ENCODE results near the gene LENG9. TPM values are rescaled to one million over a fixed set of nuclear protein-coding genes. Genes with fewer than 3 reads are reported as not detected.

The LENG9 gene
- total RNA-seq, 1 experiment from 2014 or later: 5.1 TPM

DNA sequence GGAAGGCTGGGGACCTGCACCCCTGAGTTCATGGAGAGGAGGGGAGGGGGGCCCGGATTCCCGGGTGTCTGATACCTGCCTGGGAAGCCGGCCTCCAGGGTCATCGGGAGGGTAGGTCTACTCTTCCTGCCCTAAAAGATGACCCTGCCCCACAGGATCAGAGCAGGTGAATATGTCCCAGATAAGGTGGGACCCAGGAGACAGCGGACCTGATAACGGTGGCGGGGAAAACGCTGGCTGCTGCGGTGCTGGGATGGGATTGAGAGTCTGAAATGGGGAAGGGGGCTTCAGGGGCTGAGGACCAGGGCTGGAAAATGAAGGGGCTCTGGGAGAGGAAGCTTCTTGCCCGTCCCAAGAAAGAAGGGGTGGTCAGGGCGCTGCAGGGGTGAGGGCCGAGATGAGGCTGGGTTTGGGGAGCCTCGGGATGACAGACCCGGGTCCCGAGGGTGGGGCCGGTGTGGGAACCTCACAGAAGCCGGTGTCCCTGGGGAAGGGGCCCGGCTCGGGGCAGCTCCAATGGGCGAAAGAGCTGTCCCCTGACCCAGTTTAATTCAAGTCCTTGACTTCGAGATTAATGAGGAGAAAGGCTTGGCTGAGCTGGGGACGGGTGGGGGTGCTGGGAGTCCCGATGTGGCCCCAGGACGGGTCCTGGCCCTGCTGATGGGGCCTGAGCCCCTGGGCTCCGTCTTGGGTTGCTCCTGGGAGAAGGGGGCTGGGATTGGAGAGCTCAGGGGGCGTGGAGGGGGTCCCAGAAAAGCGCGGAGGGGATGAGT, 47.5 kb downstream of the LENG9 start:
- H3K4me3 ChIP-seq (ENCODE audit: low read depth in 2 of 2, low read length in 2 of 2): no peak overlapping the region
- no peaks in the 10 kb centered on the region for H3K9me3 ChIP-seq (ENCODE audit: control insufficient read depth, insufficient read depth, low read depth, low read length)
- H3K4me1 ChIP-seq (ENCODE audit: control insufficient read depth, insufficient read depth, low read length): peaks cover 11% of the 10 kb centered on the region
- 0 out of 2 replicates have a peak, but pooled peaks cover 2% of the 10 kb centered on the region for H3K27me3 ChIP-seq (ENCODE audit: control insufficient read depth, insufficient read depth, low read length)
- ATAC-seq (no peak; the same call in 1 of the 2 replicates), DNase-seq (ENCODE audit: low read depth, low spot score) (no peak)
- POLR2A ChIA-PET: interaction anchor here (1.1 kb wide), 1 partner anchor 8 kb away, joined by 3 read pairs; no protein-coding TSS in a partner anchor
- no peak overlapping the region for H3K27ac ChIP-seq (ENCODE audit: low read length)
- TF ChIP-seq, protein P1, sequence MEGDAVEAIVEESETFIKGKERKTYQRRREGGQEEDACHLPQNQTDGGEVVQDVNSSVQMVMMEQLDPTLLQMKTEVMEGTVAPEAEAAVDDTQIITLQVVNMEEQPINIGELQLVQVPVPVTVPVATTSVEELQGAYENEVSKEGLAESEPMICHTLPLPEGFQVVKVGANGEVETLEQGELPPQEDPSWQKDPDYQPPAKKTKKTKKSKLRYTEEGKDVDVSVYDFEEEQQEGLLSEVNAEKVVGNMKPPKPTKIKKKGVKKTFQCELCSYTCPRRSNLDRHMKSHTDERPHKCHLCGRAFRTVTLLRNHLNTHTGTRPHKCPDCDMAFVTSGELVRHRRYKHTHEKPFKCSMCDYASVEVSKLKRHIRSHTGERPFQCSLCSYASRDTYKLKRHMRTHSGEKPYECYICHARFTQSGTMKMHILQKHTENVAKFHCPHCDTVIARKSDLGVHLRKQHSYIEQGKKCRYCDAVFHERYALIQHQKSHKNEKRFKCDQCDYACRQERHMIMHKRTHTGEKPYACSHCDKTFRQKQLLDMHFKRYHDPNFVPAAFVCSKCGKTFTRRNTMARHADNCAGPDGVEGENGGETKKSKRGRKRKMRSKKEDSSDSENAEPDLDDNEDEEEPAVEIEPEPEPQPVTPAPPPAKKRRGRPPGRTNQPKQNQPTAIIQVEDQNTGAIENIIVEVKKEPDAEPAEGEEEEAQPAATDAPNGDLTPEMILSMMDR (IDR thresholded peaks at IDR 0.05): no peak
- TF ChIP-seq POLR2AphosphoS5 (IDR thresholded peaks at IDR 0.05; ENCODE audit: low read depth, low read length) (no peak), SIN3A (IDR thresholded peaks at IDR 0.05; ENCODE audit: borderline replicate concordance, insufficient read depth, low read depth, low read length) (no peak), TCF7L2 (IDR thresholded peaks at IDR 0.05; ENCODE audit: low read depth, low read length) (no peak), REST (IDR thresholded peaks at IDR 0.05; ENCODE audit: insufficient read depth in 1 of 2, low read depth in 2 of 2, low read length in 1 of 2) (no peak)
- no TSS peak for BruUV-seq (replicated peaks)
- intact Hi-C loops (cut with micrococcal nuclease; ENCODE audit: unreplicated experiment) (no loop called here), in situ Hi-C loops (cut with HindIII; ENCODE audit: low pct_unique_long_range_greater_than_20kb, low sequenced_read_pairs) (no loop called here)
- no peaks in the 10 kb centered on the region for H3K36me3 ChIP-seq (ENCODE audit: control insufficient read depth, insufficient read depth, low read length)
- CTCF ChIA-PET: interaction anchor here (0.6 to 1.0 kb wide), 3 partner anchors 28 to 392 kb away, joined by 3 to 7 read pairs (median 3); no protein-coding TSS in a partner anchor

DNA sequence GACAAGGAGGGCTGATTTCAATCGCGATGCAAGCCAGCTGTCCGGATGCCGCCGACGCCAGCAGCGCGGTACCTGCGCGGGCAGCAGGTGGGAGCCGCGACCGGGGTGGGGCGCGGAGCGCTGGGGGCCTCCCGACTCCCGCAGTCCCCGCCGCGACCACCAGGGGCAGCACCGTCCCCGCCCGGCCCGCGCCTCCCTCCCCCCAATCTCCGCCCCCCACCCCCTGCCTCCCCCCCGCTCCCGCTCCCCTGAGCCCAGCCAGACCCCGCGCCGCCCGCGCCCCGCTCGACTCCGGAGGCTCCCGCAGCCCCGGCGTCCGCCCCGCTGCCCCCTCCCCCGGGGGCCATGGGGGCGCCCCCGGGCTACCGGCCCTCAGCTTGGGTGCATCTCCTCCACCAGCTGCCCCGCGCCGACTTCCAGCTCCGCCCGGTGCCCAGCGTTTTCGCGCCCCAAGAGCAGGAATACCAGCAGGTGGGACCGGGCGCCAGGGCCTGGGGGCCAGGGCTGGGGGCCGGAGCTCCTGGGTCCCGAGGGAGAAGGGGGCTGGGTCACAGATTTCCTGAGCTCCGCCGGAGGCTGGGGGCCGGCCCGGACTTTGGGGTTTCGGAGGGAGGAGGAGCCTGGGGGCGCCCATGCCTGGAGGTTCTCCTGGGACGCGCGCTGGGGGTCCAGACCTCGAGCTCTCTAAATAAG, 48.2 kb downstream of the LENG9 start, which contains the start of gene TTYH1:
Gene TTYH1, plus strand, starts transcription at position 257 of the 693 bp plus-strand sequence. Its CDS starts 89 bp downstream, at position 346.
- no TSS peak for BruUV-seq (replicated peaks)
- TF ChIP-seq POLR2AphosphoS5 (IDR thresholded peaks at IDR 0.05; ENCODE audit: low read depth, low read length): no peak
- TF ChIP-seq, protein P1 (IDR thresholded peaks at IDR 0.05): peak; percentile 81; the same call in 1 of the 2 replicates
- Histone ChIP-seq H3K4me1 (ENCODE audit: control insufficient read depth, insufficient read depth, low read length) (peaks cover 8% of the 10 kb centered on the region), H3K36me3 (ENCODE audit: control insufficient read depth, insufficient read depth, low read length) (no peaks in the 10 kb centered on the region), H3K27me3 (ENCODE audit: control insufficient read depth, insufficient read depth, low read length) (peaks cover 5% of the 10 kb centered on the region), H3K27ac (ENCODE audit: low read length) (no peak within 1 kb of the TSS), H3K9me3 (ENCODE audit: control insufficient read depth, insufficient read depth, low read depth, low read length) (no peaks in the 10 kb centered on the region), H3K4me3 (ENCODE audit: low read depth in 2 of 2, low read length in 2 of 2) (no peak within 1 kb of the TSS)
- POLR2A ChIA-PET: interaction anchor here (0.7 to 1.1 kb wide), 2 partner anchors 9 to 13 kb away, joined by 3 read pairs; no protein-coding TSS in a partner anchor
- CTCF ChIA-PET: interaction anchor here (1.0 kb wide), 1 partner anchor 27 kb away, joined by 7 read pairs; no protein-coding TSS in a partner anchor
- in situ Hi-C loops (cut with HindIII; ENCODE audit: low pct_unique_long_range_greater_than_20kb, low sequenced_read_pairs) (no loop called here), intact Hi-C loops (cut with micrococcal nuclease; ENCODE audit: unreplicated experiment) (no loop called here)
- ATAC-seq (no peak; the same call in 1 of the 2 replicates), DNase-seq (ENCODE audit: low read depth, low spot score) (no peak)

Data from Panc1 (cell line).